AG09309 (cell line): ENCODE measurements around the gene GRK5.

Experiments
- DNase-seq: peaks from one replicate; pipeline ENCODE4 v3.0.0-alpha.2; 2010; ENCODE audit warnings: low read depth
- H3K4me3 ChIP-seq: 2 replicates; pipeline ENCODE4 v1.5.1; 2011; ENCODE audit warnings: mild to moderate bottlenecking, low read depth, low read length, moderate library complexity; ENCODE audit not compliant: control insufficient read depth
- CTCF ChIP-seq: IDR thresholded peaks from 2 replicates; pipeline ENCODE4 v1.5.1; 2011; ENCODE audit warnings: mild to moderate bottlenecking, low read depth, low read length, inconsistent platforms; ENCODE audit not compliant: insufficient read depth, control insufficient read depth; ENCODE audit errors: missing control alignments

The GRK5 gene

GRCh38 chr10:119339109-119339508 is 131.7 kb downstream of the GRK5 start:
- no peak overlapping the region for H3K4me3 ChIP-seq
- DNase-seq: no peak
- TF ChIP-seq CTCF: no peak

GRCh38 chr10:119340893-119341458 is 133.6 kb downstream of the GRK5 start:
- no peak for TF ChIP-seq CTCF
- H3K4me3 ChIP-seq: no peak overlapping the region

GRCh38 chr10:119341459-119342301 is 134.3 kb downstream of the GRK5 start:
- no peak for TF ChIP-seq CTCF
- DNase-seq: no peak
- H3K4me3 ChIP-seq: no peak overlapping the region

More at GRCh38 chr10:119340893-119341458, 133.6 kb downstream of the GRK5 start:
- no peak for DNase-seq

GRCh38 chr10:119342335-119342734 is 135.0 kb downstream of the GRK5 start:
- TF ChIP-seq CTCF: no peak
- no peak overlapping the region for H3K4me3 ChIP-seq
- no peak for DNase-seq

GRCh38 chr10:119343011-119343601 is 135.7 kb downstream of the GRK5 start:
- no peak for TF ChIP-seq CTCF
- no peak for DNase-seq
- no peak overlapping the region for H3K4me3 ChIP-seq

GRCh38 chr10:119344381-119344780 is 137.0 kb downstream of the GRK5 start:
- DNase-seq: no peak
- no peak for TF ChIP-seq CTCF
- H3K4me3 ChIP-seq: no peak overlapping the region
